ENCODE results near the gene SPANXA2.
"Not testable (repeated sequence)": the region's sequence is repeated elsewhere in the genome, so short reads cannot be mapped to it uniquely, and the experiment has no call there.

The SPANXA2 gene

GRCh38 chrX:141589408-141589807 is at the start of gene SPANXA2:
TSS of gene SPANXA2 (plus strand) at chrX:141589708. CDS start at chrX:141589768, 60 bp downstream.
- DNase-seq (ENCODE audit: low spot score), result not testable (repeated sequence)

- not testable (repeated sequence) for DNase-seq (ENCODE audit: low spot score)
Measured at GRCh38 chrX:141542551-141542950, 47.0 kb upstream of the SPANXA2 start.

GRCh38 chrX:141584638-141585037 is 4.9 kb upstream of the SPANXA2 start, which contains the start of gene SPANXA1:
TSS of gene SPANXA1 (minus strand) at chrX:141584738. CDS start at chrX:141584678, 60 bp downstream.
- DNase-seq (ENCODE audit: low spot score), result not testable (repeated sequence)

GRCh38 chrX:141609111-141609510 is 19.6 kb downstream of the SPANXA2 start:
- no peak for DNase-seq (ENCODE audit: low spot score)

- DNase-seq (ENCODE audit: low spot score), result peak; percentile 5
Measured at GRCh38 chrX:141619336-141619735, 29.8 kb downstream of the SPANXA2 start.

- DNase-seq (ENCODE audit: low spot score), result no peak
Measured at GRCh38 chrX:141632124-141632523, 42.6 kb downstream of the SPANXA2 start.

GRCh38 chrX:141638550-141638949 is 49.0 kb downstream of the SPANXA2 start:
- no peak for DNase-seq (ENCODE audit: low spot score)

Measured in GM03348 (cell line).